GM12874 (cell line): Measurements from ENCODE around the gene C12orf43.

Experiments
- CTCF ChIP-seq: IDR thresholded peaks from 2 replicates; pipeline ENCODE4 v1.5.1; 2011; ENCODE audit warnings: low read depth, mild to moderate bottlenecking, control low read depth, low read length, moderate library complexity; ENCODE audit not compliant: insufficient read depth

The C12orf43 gene

GRCh38 chr12:120979220-120979861, 36.9 kb downstream of the C12orf43 start:
- TF ChIP-seq CTCF, result no peak

DNA sequence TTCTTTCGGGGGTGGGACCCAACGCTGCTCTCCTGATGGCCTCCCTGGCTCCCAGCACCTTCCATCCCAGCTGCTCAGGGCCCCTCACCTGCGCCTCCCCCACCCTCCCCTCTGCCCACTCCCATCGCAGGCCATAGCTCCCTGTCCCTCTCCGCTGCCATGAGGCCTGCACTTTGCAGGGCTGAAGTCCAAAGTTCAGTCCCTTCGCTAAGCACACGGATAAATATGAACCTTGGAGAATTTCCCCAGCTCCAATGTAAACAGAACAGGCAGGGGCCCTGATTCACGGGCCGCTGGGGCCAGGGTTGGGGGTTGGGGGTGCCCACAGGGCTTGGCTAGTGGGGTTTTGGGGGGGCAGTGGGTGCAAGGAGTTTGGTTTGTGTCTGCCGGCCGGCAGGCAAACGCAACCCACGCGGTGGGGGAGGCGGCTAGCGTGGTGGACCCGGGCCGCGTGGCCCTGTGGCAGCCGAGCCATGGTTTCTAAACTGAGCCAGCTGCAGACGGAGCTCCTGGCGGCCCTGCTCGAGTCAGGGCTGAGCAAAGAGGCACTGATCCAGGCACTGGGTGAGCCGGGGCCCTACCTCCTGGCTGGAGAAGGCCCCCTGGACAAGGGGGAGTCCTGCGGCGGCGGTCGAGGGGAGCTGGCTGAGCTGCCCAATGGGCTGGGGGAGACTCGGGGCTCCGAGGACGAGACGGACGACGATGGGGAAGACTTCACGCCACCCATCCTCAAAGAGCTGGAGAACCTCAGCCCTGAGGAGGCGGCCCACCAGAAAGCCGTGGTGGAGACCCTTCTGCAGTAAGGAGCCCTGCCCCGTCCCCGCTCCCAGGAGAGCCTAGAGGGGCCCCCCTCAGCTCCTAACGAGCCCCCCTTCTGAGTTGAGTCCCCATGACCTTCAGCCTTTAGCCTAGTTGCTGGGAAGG, 37.7 kb downstream of the C12orf43 start, which contains the start of gene HNF1A:
TSS of gene HNF1A (plus strand) at position 248 of the 924 bp plus-strand sequence. CDS start at position 474, 226 bp downstream.
- no peak for TF ChIP-seq CTCF

- no peak for TF ChIP-seq CTCF
Measured at GRCh38 chr12:120977531-120978295, 38.6 kb downstream of the C12orf43 start.

DNA sequence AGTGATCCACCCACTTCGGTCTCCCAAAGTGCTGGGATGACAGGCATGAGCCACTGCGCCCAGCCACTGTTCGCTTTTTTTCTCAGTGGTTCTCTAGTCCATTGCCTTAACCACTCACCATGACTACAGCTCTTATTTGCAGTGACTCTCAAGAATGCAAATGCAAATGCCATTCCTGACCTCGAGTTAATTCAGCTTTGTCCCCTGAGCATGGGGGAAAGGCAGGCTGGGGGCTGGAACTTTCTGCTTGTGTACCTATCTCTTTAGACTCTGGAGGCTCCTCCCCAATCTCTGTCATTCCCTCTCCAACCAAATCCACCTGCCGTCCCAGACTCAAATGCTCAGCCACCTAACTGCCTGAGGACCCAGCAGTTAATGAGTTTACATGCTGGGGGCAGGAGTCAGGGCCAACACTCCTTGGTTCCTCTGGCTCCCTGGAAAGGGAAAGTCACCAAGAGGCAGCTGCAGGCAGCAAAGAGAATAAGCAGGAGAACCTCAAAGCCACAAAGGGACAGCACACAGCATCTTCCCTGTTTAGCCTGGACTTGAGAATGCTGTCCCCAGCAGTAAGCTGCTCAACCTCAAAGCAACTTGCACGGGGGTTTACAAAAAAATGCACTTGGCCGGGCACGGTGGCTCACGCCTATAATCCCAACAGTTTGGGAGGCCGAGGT, 43.3 kb downstream of the C12orf43 start:
- TF ChIP-seq CTCF, result no peak

DNA sequence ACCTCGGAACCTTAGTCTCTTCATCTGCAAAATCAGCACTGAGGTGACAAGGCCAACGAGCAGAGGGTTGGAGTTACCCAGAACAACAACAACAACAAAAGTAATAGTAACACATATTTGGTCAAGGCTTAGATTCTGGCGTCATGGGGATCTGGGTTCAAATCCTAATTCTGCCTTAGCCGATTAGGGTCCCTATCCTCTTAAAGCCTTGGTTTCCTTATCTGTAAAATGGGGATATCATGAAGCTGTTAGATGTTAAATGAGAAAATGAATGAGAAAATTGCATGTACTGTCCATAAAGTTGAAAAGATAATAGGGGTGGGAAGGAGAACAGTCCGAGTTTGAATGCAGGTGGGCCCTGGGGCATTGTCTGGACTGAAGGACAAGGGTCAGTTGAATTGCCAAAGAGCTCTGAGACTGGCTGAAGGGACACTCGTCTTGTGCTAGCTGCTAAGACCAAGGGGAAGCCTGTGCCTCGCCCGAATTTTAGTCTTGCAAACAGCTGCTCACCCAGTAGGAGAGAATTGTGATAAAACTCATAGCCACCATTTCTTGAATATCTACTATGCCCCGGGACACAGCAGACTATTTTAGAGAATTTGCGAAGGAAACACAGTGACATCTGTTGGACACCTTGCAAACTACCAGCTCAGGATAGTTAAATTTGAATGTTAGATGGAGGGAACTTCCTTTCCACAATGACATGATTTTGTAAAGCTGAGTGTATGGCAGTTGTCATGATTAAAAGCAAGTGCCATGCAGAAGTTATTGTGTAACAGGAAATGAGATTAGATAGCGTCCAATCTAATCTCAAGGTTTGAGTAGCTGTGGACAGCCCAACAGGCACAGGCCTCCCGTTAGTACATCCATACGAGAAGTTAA, 44.7 kb downstream of the C12orf43 start:
- peak; percentile 60; the same call in 1 of the 2 replicates for TF ChIP-seq CTCF

DNA sequence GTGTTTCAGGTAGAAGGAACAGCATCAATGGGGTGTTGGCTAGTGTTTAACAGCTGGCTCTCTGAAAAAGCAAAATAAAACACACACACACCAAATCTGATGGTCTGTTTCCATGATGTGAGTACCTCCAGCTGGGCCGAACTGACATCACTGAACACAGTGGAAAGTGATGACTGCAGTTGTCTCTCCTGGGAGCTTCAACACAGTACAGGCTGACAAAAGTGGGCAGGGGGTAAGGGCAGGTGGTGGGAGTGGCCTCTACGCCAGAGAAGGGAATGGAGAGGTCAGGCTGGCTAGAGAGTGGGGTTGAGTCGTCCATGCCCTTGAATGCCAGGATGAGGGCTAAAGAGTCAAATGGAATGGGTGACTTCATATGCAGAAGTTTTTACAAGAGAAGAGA, 46.0 kb downstream of the C12orf43 start:
- TF ChIP-seq CTCF, result no peak
